ENCODE measurements around the gene TMC3. TPM values are rescaled to one million over a fixed set of nuclear protein-coding genes. Genes with fewer than 3 reads are reported as not detected.
A peak's percentile ranks its signal among the peaks of the same experiment; 100 is the strongest.

TMC3 gene
- total RNA-seq, 1 donor from 2014 or later, result 0.07 TPM

DNA sequence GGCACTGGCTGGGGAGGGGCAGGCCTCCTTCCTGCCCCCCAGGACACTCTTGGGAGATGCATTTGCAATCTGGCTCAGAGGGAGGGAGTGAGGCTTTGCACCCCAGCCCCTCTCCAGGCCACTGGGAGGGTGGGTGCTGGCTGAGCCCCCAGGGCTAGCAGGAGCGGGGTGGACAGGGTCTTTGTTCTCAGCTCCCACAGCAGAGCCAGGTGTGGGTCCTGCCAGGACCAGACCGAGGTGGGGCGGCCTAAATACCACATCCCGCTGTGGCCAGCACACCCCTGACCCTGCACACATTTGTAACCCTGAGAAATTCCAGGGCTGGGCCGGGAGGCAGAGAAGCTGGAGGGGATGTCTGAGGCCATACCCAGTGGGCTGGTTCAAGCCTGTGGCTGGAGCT lies 91.1 kb downstream of the TMC3 start:
- Mint-ChIP-seq H3K27me3 (no peaks in the 10 kb centered on the region), H3K9me3 (peaks cover 6% of the 10 kb centered on the region), H3K4me3 (no peak overlapping the region), H3K4me1 (ENCODE audit: unreplicated experiment) (peaks cover 9% of the 10 kb centered on the region), H3K36me3 (no peaks in the 10 kb centered on the region), H3K27ac (no peak overlapping the region)
- TF ChIP-seq, protein P1, sequence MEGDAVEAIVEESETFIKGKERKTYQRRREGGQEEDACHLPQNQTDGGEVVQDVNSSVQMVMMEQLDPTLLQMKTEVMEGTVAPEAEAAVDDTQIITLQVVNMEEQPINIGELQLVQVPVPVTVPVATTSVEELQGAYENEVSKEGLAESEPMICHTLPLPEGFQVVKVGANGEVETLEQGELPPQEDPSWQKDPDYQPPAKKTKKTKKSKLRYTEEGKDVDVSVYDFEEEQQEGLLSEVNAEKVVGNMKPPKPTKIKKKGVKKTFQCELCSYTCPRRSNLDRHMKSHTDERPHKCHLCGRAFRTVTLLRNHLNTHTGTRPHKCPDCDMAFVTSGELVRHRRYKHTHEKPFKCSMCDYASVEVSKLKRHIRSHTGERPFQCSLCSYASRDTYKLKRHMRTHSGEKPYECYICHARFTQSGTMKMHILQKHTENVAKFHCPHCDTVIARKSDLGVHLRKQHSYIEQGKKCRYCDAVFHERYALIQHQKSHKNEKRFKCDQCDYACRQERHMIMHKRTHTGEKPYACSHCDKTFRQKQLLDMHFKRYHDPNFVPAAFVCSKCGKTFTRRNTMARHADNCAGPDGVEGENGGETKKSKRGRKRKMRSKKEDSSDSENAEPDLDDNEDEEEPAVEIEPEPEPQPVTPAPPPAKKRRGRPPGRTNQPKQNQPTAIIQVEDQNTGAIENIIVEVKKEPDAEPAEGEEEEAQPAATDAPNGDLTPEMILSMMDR (conservative IDR thresholded peaks at IDR 0.05), result no peak
- DNase-seq (ENCODE audit: extremely low spot score, unreplicated experiment), result no peak

DNA sequence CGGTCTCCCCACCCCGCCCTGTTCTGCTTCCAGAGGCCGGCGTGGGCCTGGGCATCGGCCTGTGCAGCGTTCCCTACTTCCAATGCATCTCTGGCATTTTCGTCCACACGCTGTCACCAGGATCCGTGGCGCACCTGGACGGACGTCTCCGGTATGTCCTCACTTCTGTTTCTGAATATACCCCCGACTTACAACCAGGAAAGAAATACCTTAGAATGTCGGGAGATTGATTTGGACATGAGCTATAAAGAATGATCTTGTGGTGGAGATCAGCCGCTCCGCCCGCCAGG lies 91.5 kb downstream of the TMC3 start:
- no peak overlapping the region for H3K4me3 Mint-ChIP-seq
- H3K27me3 Mint-ChIP-seq, result no peaks in the 10 kb centered on the region
- peaks cover 9% of the 10 kb centered on the region for H3K4me1 Mint-ChIP-seq (ENCODE audit: unreplicated experiment)
- H3K36me3 Mint-ChIP-seq, result no peaks in the 10 kb centered on the region
- H3K27ac Mint-ChIP-seq, result no peak overlapping the region
- DNase-seq (ENCODE audit: extremely low spot score, unreplicated experiment), result no peak
- TF ChIP-seq, protein P1 (conservative IDR thresholded peaks at IDR 0.05), result no peak
- H3K9me3 Mint-ChIP-seq, result peaks cover 6% of the 10 kb centered on the region

DNA sequence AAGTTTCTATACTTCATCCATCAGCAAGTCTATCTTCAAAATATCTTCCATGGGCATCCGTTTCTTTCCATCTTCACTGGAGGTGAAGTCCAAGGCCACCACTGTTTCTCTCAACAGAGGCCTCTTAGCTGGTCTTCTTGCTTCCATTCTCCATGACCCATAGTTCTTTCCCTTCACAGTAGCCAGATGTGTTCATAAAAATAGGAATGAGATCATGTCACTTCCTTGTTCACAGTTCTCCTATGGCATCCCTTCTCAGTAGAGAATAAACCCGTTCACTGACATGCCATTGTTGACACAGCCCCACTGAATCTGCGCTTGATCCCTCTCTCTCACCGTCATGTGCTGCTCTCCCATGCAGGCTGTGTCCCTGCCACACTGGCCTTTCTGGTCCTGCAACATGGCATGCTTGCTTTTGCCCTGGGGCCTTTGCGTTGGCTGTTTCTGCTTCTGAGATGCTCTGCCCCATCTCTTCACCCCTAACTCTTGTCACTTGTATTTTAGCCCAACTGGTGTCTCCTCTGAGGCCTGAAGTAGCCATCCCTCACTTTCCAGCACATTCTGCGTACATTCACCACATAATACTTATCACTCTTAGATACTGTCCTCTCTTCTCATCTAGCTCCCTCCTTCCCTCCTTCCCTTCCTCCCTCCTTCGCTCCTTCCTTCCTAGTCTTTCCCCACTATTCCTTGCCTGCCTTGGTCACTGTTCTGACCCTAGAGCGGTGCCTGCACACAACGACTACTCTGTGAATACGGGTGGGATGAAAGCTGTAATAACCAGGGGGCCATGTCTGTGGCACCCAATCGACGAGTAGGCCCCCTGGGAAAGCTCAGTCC lies 92.0 kb downstream of the TMC3 start:
- no peak for DNase-seq (ENCODE audit: extremely low spot score, unreplicated experiment)
- no peaks in the 10 kb centered on the region for H3K27me3 Mint-ChIP-seq
- peaks cover 9% of the 10 kb centered on the region for H3K4me1 Mint-ChIP-seq (ENCODE audit: unreplicated experiment)
- peaks cover 8% of the 10 kb centered on the region for H3K9me3 Mint-ChIP-seq
- TF ChIP-seq, protein P1 (conservative IDR thresholded peaks at IDR 0.05), result no peak
- peak overlapping the region; percentile 90 for H3K27ac Mint-ChIP-seq
- peak overlapping the region; percentile 8 for H3K4me3 Mint-ChIP-seq
- H3K36me3 Mint-ChIP-seq, result peaks cover 1% of the 10 kb centered on the region

DNA sequence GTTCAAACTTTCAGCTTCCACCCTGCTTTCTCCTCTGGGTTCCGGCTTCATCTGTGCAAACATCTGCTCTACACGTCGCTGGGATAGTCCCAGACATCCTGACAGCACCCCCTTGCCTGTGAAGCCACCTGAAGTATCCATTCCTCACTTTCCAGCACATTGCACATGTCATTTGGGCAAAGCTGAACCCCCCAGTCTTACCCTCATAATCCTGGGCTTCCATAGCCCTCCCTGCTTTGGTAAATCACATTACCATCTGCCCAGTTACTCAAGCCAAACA lies 92.6 kb downstream of the TMC3 start:
- TF ChIP-seq, protein P1 (conservative IDR thresholded peaks at IDR 0.05), result no peak
- Mint-ChIP-seq H3K4me1 (ENCODE audit: unreplicated experiment) (peaks cover 9% of the 10 kb centered on the region), H3K27me3 (no peaks in the 10 kb centered on the region), H3K4me3 (peak overlapping the region; percentile 8), H3K36me3 (peaks cover 3% of the 10 kb centered on the region), H3K27ac (peak overlapping the region; percentile 90), H3K9me3 (peaks cover 11% of the 10 kb centered on the region)
- no peak for DNase-seq (ENCODE audit: extremely low spot score, unreplicated experiment)

Other genes with a start within 250 kb of the TMC3 start
- 0.36 TPM in 1 of 2 replicates, not detected in the other for gene CFAP161, start 239.9 kb downstream of the TMC3 start, total RNA-seq (ENCODE audit: low replicate concordance)
- 0.14 TPM in 1 of 2 replicates, not detected in the other for gene IL16, start 177.3 kb downstream of the TMC3 start, total RNA-seq (ENCODE audit: low replicate concordance)
- gene STARD5, start 50.1 kb downstream of the TMC3 start, total RNA-seq (ENCODE audit: low replicate concordance), result 7.8 and 15.1 TPM in 2 replicates